GM23338 (cell line): ENCODE results near the gene SNTG2. TPM values are rescaled to one million over a fixed set of nuclear protein-coding genes. Genes with fewer than 3 reads are reported as not detected.

ENCODE experiments used
- ATAC-seq: fragments of 200-7000 bp; cut with Tn5 transposase; 3 replicates; pipeline ENCODE4 v1.9.1; 2020
- DNase-seq: peaks from one replicate; pipeline ENCODE4 v3.0.0-alpha.2; 2015; ENCODE audit warnings: low spot score
- H2AFZ ChIP-seq: fragments of 200-600 bp; sonication (generic); 2 replicates; pipeline ENCODE4 v1.8.0; 2016; ENCODE audit warnings: antibody characterized with exemption, mild to moderate bottlenecking, moderate library complexity
- H3F3A ChIP-seq: fragments of 200-600 bp; sonication (generic); replicated peaks from 2 replicates; pipeline ENCODE4 v1.8.0; 2017; ENCODE audit warnings: antibody characterized with exemption, mixed run types, low read depth
- H3K27ac ChIP-seq: fragments of 200-600 bp; sonication (generic); 2 replicates; pipeline ENCODE4 v1.6.1; 2016; ENCODE audit warnings: low read depth
- H3K27me3 ChIP-seq: fragments of 200-600 bp; sonication (generic); 2 replicates; pipeline ENCODE4 v1.8.0; 2016; ENCODE audit warnings: mild to moderate bottlenecking, mixed run types, moderate library complexity; ENCODE audit not compliant: insufficient read depth
- H3K36me3 ChIP-seq: fragments of 200-600 bp; sonication (generic); 2 replicates; pipeline ENCODE4 v1.8.0; 2016; ENCODE audit warnings: mild to moderate bottlenecking; ENCODE audit not compliant: insufficient read depth
- H3K4me1 ChIP-seq: fragments of 200-600 bp; sonication (generic); 2 replicates; pipeline ENCODE4 v1.8.0; 2016; ENCODE audit warnings: mild to moderate bottlenecking, moderate library complexity; ENCODE audit not compliant: insufficient read depth
- H3K4me2 ChIP-seq: fragments of 200-600 bp; sonication (generic); 2 replicates; pipeline ENCODE4 v1.7.1; 2017; ENCODE audit warnings: mixed run types
- H3K4me3 ChIP-seq: fragments of 200-600 bp; sonication (generic); 2 replicates; pipeline ENCODE4 v1.6.1; 2016; ENCODE audit warnings: mixed run types
- H3K79me2 ChIP-seq: fragments of 200-600 bp; sonication (generic); replicated peaks from 2 replicates; pipeline ENCODE4 v1.8.0; 2017; ENCODE audit warnings: mild to moderate bottlenecking; ENCODE audit not compliant: insufficient read depth
- H3K9me2 ChIP-seq: fragments of 200-600 bp; sonication (generic); 2 replicates; pipeline ENCODE4 v1.8.0; 2017; ENCODE audit not compliant: insufficient read depth
- H4K20me1 ChIP-seq: fragments of 200-600 bp; sonication (generic); replicated peaks from 2 replicates; pipeline ENCODE4 v1.8.0; 2017; ENCODE audit warnings: mild to moderate bottlenecking; ENCODE audit not compliant: insufficient read depth
- H3K27ac Mint-ChIP-seq: 2 replicates; pipeline ENCODE4 v1.8.0; 2020; ENCODE audit warnings: inconsistent platforms, mild to moderate bottlenecking, moderate library complexity, mixed read lengths
- H3K27me3 Mint-ChIP-seq: 3 replicates; pipeline ENCODE4 v1.8.0; 2022; ENCODE audit warnings: low read depth, mild to moderate bottlenecking, moderate library complexity, mixed read lengths, inconsistent platforms; ENCODE audit not compliant: insufficient read depth, poor library complexity
- H3K36me3 Mint-ChIP-seq: 3 replicates; pipeline ENCODE4 v1.8.0; 2021; ENCODE audit warnings: low read depth, mild to moderate bottlenecking, inconsistent platforms, moderate library complexity, mixed read lengths
- H3K4me1 Mint-ChIP-seq: 3 replicates; pipeline ENCODE4 v1.8.0; 2020; ENCODE audit warnings: mild to moderate bottlenecking, inconsistent platforms, mixed read lengths
- H3K4me3 Mint-ChIP-seq: 3 replicates; pipeline ENCODE4 v1.8.0; 2021; ENCODE audit warnings: moderate library complexity, mild to moderate bottlenecking, inconsistent platforms, mixed read lengths
- H3K9me3 Mint-ChIP-seq: 3 replicates; pipeline ENCODE4 v1.8.0; 2020; ENCODE audit warnings: moderate library complexity, mild to moderate bottlenecking, inconsistent platforms, mixed read lengths
- CREB1 ChIP-seq: fragments of 250-450 bp; sonication (Bioruptor Pico); IDR thresholded peaks from 2 replicates; pipeline ENCODE4 v1.5.0; 2020; ENCODE audit warnings: low read depth, mild to moderate bottlenecking, moderate library complexity
- EZH2 ChIP-seq: fragments of 200-600 bp; sonication (generic); IDR thresholded peaks from one replicate; pipeline ENCODE4 v1.8.0; 2017; ENCODE audit warnings: antibody characterized with exemption, mild to moderate bottlenecking, low read depth; ENCODE audit not compliant: unreplicated experiment
- EZH2phosphoT487 ChIP-seq: fragments of 200-600 bp; sonication (generic); IDR thresholded peaks from one replicate; pipeline ENCODE4 v1.8.1; 2018; ENCODE audit warnings: antibody characterized with exemption; ENCODE audit not compliant: unreplicated experiment
- JUNB ChIP-seq: IDR thresholded peaks from one replicate; pipeline ENCODE4 v1.6.1; 2016; ENCODE audit warnings: antibody characterized with exemption; ENCODE audit not compliant: unreplicated experiment
- NANOG ChIP-seq: IDR thresholded peaks from 2 replicates; pipeline ENCODE4 v1.6.1; 2016; ENCODE audit warnings: antibody characterized with exemption, borderline replicate concordance
- POLR2AphosphoS5 ChIP-seq: IDR thresholded peaks from 2 replicates; pipeline ENCODE4 v1.6.1; 2016; ENCODE audit warnings: antibody characterized with exemption, low read depth
- STAT1 ChIP-seq: IDR thresholded peaks from one replicate; pipeline ENCODE4 v1.6.1; 2016; ENCODE audit warnings: antibody characterized with exemption; ENCODE audit not compliant: unreplicated experiment
- ZNF114 ChIP-seq: fragments of 250-450 bp; sonication (Bioruptor Pico); IDR thresholded peaks from 2 replicates; pipeline ENCODE4 v1.5.0; 2020; ENCODE audit warnings: mild to moderate bottlenecking, moderate library complexity
- ZNF331 ChIP-seq: fragments of 250-450 bp; sonication (Bioruptor Pico); IDR thresholded peaks from 2 replicates; pipeline ENCODE4 v1.5.0; 2020; ENCODE audit warnings: low read depth, mild to moderate bottlenecking, moderate library complexity
- polyA plus RNA-seq: library from polyadenylated mRNA; unstranded; fragments of >200 nt; fragmentation: Nextera tagmentation; extraction: Ambion mirVana; gene quantifications from 2 replicates; pipeline ENCODE4 v1.2.1, GENCODE V29; 2016
- total RNA-seq: library from RNA; depleted of rRNA; stranded (reverse); fragments of >200 nt; shearing (Covaris generic); gene quantifications from 2 replicates; pipeline ENCODE4 v1.2.3, GENCODE V29; 2014
- TF ChIP-seq, protein P1 (sequence below): fragments of 250-450 bp; sonication (Bioruptor Pico); IDR thresholded peaks from 2 replicates; pipeline ENCODE4 v1.5.0; 2020; ENCODE audit warnings: mild to moderate bottlenecking, moderate library complexity
- TF ChIP-seq, protein P2 (sequence below): IDR thresholded peaks from one replicate; pipeline ENCODE4 v1.6.1; 2018; ENCODE audit warnings: antibody characterized with exemption; ENCODE audit not compliant: unreplicated experiment
- TF ChIP-seq, protein P3 (sequence below): IDR thresholded peaks from 2 replicates; pipeline ENCODE4 v1.6.1; 2016; ENCODE audit warnings: antibody characterized with exemption
- TF ChIP-seq, protein P4 (sequence below), 2 experiments: fragments of 200-600 bp in 1 of 2; sonication (generic) in 1 of 2; conservative IDR thresholded peaks; 2 replicates each; pipeline versions ENCODE4 v1.5.1 to v1.6.1; 2016 to 2017; ENCODE audit warnings: antibody characterized with exemption in 2 of 2, low read depth in 2 of 2, mild to moderate bottlenecking in 2 of 2, moderate library complexity in 1 of 2

SNTG2 gene
- total and polyA plus RNA-seq, 2 experiments from 2014 or later, result 27.5 to 60.4 TPM

DNA sequence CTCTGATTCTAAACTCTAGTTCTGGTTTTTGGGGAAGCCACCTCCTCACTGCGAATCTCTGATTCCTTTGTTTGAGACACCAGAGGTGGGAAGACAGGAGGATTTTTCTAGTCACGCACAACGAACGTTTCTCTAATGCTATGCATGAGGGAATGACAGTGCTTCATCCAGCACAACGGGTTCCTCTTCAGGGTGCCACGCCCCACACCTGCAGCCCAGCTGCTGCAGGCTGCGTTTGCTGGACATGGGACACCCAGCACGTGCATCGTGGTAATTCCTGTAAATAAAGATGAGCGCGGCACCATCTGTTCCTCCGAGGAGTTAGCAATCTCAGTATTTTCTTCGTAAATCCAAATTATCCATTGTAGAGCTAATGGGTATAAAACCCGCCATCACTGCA, 425.1 kb downstream of the SNTG2 start:
- no peaks in the 10 kb centered on the region for H3K36me3 ChIP-seq
- no peak overlapping the region for H3K27ac ChIP-seq
- no peaks in the 10 kb centered on the region; the same call in 1 of the 2 replicates for H4K20me1 ChIP-seq
- H3K4me3 Mint-ChIP-seq, result no peak overlapping the region
- H3K27me3 Mint-ChIP-seq, result peaks cover 6% of the 10 kb centered on the region
- H3F3A ChIP-seq, result no peaks in the 10 kb centered on the region
- H3K4me3 ChIP-seq, result no peak overlapping the region
- no peaks in the 10 kb centered on the region for H3K36me3 Mint-ChIP-seq
- no peak for ATAC-seq
- H3K9me2 ChIP-seq, result no peaks in the 10 kb centered on the region
- no peaks in the 10 kb centered on the region for H3K9me3 Mint-ChIP-seq
- no peak overlapping the region for H3K4me2 ChIP-seq
- H3K4me1 ChIP-seq, result no peaks in the 10 kb centered on the region
- H3K79me2 ChIP-seq, result no peaks in the 10 kb centered on the region
- DNase-seq, result no peak
- no peak overlapping the region for H3K27ac Mint-ChIP-seq
- no peaks in the 10 kb centered on the region for H3K27me3 ChIP-seq
- H3K4me1 Mint-ChIP-seq, result no peaks in the 10 kb centered on the region
- peak overlapping the region; percentile 38 for H2AFZ ChIP-seq
- no peak for TF ChIP-seq NANOG
- TF ChIP-seq EZH2phosphoT487, result no peak
- TF ChIP-seq EZH2, result no peak
- TF ChIP-seq ZNF331 (CRISPR knock-in tag), result no peak
- no peak for TF ChIP-seq STAT1
- TF ChIP-seq JUNB, result no peak
- no peak for TF ChIP-seq POLR2AphosphoS5
- TF ChIP-seq, protein P1, sequence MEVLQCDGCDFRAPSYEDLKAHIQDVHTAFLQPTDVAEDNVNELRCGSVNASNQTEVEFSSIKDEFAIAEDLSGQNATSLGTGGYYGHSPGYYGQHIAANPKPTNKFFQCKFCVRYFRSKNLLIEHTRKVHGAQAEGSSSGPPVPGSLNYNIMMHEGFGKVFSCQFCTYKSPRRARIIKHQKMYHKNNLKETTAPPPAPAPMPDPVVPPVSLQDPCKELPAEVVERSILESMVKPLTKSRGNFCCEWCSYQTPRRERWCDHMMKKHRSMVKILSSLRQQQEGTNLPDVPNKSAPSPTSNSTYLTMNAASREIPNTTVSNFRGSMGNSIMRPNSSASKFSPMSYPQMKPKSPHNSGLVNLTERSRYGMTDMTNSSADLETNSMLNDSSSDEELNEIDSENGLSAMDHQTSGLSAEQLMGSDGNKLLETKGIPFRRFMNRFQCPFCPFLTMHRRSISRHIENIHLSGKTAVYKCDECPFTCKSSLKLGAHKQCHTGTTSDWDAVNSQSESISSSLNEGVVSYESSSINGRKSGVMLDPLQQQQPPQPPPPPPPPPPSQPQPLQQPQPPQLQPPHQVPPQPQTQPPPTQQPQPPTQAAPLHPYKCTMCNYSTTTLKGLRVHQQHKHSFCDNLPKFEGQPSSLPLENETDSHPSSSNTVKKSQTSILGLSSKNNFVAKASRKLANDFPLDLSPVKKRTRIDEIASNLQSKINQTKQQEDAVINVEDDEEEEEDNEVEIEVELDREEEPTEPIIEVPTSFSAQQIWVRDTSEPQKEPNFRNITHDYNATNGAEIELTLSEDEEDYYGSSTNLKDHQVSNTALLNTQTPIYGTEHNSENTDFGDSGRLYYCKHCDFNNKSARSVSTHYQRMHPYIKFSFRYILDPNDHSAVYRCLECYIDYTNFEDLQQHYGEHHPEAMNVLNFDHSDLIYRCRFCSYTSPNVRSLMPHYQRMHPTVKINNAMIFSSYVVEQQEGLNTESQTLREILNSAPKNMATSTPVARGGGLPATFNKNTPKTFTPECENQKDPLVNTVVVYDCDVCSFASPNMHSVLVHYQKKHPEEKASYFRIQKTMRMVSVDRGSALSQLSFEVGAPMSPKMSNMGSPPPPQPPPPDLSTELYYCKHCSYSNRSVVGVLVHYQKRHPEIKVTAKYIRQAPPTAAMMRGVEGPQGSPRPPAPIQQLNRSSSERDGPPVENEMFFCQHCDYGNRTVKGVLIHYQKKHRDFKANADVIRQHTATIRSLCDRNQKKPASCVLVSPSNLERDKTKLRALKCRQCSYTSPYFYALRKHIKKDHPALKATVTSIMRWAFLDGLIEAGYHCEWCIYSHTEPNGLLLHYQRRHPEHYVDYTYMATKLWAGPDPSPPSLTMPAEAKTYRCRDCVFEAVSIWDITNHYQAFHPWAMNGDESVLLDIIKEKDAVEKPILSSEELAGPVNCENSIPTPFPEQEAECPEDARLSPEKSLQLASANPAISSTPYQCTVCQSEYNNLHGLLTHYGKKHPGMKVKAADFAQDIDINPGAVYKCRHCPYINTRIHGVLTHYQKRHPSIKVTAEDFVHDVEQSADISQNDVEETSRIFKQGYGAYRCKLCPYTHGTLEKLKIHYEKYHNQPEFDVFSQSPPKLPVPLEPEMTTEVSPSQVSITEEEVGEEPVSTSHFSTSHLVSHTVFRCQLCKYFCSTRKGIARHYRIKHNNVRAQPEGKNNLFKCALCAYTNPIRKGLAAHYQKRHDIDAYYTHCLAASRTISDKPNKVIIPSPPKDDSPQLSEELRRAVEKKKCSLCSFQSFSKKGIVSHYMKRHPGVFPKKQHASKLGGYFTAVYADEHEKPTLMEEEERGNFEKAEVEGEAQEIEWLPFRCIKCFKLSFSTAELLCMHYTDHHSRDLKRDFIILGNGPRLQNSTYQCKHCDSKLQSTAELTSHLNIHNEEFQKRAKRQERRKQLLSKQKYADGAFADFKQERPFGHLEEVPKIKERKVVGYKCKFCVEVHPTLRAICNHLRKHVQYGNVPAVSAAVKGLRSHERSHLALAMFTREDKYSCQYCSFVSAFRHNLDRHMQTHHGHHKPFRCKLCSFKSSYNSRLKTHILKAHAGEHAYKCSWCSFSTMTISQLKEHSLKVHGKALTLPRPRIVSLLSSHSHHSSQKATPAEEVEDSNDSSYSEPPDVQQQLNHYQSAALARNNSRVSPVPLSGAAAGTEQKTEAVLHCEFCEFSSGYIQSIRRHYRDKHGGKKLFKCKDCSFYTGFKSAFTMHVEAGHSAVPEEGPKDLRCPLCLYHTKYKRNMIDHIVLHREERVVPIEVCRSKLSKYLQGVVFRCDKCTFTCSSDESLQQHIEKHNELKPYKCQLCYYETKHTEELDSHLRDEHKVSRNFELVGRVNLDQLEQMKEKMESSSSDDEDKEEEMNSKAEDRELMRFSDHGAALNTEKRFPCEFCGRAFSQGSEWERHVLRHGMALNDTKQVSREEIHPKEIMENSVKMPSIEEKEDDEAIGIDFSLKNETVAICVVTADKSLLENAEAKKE, result no peak
- TF ChIP-seq CREB1 (CRISPR knock-in tag), result no peak
- TF ChIP-seq, protein P2, sequence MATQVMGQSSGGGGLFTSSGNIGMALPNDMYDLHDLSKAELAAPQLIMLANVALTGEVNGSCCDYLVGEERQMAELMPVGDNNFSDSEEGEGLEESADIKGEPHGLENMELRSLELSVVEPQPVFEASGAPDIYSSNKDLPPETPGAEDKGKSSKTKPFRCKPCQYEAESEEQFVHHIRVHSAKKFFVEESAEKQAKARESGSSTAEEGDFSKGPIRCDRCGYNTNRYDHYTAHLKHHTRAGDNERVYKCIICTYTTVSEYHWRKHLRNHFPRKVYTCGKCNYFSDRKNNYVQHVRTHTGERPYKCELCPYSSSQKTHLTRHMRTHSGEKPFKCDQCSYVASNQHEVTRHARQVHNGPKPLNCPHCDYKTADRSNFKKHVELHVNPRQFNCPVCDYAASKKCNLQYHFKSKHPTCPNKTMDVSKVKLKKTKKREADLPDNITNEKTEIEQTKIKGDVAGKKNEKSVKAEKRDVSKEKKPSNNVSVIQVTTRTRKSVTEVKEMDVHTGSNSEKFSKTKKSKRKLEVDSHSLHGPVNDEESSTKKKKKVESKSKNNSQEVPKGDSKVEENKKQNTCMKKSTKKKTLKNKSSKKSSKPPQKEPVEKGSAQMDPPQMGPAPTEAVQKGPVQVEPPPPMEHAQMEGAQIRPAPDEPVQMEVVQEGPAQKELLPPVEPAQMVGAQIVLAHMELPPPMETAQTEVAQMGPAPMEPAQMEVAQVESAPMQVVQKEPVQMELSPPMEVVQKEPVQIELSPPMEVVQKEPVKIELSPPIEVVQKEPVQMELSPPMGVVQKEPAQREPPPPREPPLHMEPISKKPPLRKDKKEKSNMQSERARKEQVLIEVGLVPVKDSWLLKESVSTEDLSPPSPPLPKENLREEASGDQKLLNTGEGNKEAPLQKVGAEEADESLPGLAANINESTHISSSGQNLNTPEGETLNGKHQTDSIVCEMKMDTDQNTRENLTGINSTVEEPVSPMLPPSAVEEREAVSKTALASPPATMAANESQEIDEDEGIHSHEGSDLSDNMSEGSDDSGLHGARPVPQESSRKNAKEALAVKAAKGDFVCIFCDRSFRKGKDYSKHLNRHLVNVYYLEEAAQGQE, result no peak
- TF ChIP-seq, protein P3, sequence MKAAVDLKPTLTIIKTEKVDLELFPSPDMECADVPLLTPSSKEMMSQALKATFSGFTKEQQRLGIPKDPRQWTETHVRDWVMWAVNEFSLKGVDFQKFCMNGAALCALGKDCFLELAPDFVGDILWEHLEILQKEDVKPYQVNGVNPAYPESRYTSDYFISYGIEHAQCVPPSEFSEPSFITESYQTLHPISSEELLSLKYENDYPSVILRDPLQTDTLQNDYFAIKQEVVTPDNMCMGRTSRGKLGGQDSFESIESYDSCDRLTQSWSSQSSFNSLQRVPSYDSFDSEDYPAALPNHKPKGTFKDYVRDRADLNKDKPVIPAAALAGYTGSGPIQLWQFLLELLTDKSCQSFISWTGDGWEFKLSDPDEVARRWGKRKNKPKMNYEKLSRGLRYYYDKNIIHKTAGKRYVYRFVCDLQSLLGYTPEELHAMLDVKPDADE, result no peak
- TF ChIP-seq, protein P4, sequence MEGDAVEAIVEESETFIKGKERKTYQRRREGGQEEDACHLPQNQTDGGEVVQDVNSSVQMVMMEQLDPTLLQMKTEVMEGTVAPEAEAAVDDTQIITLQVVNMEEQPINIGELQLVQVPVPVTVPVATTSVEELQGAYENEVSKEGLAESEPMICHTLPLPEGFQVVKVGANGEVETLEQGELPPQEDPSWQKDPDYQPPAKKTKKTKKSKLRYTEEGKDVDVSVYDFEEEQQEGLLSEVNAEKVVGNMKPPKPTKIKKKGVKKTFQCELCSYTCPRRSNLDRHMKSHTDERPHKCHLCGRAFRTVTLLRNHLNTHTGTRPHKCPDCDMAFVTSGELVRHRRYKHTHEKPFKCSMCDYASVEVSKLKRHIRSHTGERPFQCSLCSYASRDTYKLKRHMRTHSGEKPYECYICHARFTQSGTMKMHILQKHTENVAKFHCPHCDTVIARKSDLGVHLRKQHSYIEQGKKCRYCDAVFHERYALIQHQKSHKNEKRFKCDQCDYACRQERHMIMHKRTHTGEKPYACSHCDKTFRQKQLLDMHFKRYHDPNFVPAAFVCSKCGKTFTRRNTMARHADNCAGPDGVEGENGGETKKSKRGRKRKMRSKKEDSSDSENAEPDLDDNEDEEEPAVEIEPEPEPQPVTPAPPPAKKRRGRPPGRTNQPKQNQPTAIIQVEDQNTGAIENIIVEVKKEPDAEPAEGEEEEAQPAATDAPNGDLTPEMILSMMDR (conservative IDR thresholded peaks at IDR 0.05; ENCODE audit: low read depth in 2 of 2), result no peak
- no peak for TF ChIP-seq ZNF114 (CRISPR knock-in tag)
